HG02973 (cell line): Measurements from ENCODE around the gene CORO2B.

Experiments used
- ATAC-seq: cut with Tn5 transposase; IDR thresholded peaks from one replicate; pipeline ENCODE4 v1.9.1; 2021; ENCODE audit warnings: moderate library complexity; ENCODE audit not compliant: unreplicated experiment

Gene CORO2B

GRCh38 chr15:68572309-68572708 is 6.5 kb upstream of the CORO2B start:
- no peak for ATAC-seq

- no peak for ATAC-seq
Observed at GRCh38 chr15:68572921-68573320, 5.9 kb upstream of the CORO2B start.

- ATAC-seq = no peak
Observed at GRCh38 chr15:68574046-68574445, 4.7 kb upstream of the CORO2B start.

GRCh38 chr15:68574629-68575028 is 4.2 kb upstream of the CORO2B start:
- ATAC-seq = no peak

- ATAC-seq = no peak
Observed at GRCh38 chr15:68576235-68576892, 2.4 kb upstream of the CORO2B start.

- no peak for ATAC-seq
Observed at GRCh38 chr15:68578175-68578979, 416 bp upstream of the CORO2B start.

GRCh38 chr15:68580026-68580882 is 1.5 kb downstream of the CORO2B start:
- ATAC-seq = no peak

- ATAC-seq = no peak
Observed at GRCh38 chr15:68580883-68581155, 2.0 kb downstream of the CORO2B start.

GRCh38 chr15:68581725-68582124 is 2.9 kb downstream of the CORO2B start:
- no peak for ATAC-seq

- ATAC-seq = no peak
Observed at GRCh38 chr15:68582236-68582635, 3.4 kb downstream of the CORO2B start.

- no peak for ATAC-seq
Observed at GRCh38 chr15:68582864-68583263, 4.1 kb downstream of the CORO2B start.

- ATAC-seq = no peak
Observed at GRCh38 chr15:68583321-68583720, 4.5 kb downstream of the CORO2B start.

- no peak for ATAC-seq
Observed at GRCh38 chr15:68583936-68584755, 5.4 kb downstream of the CORO2B start.

GRCh38 chr15:68584756-68585573 is 6.2 kb downstream of the CORO2B start:
- ATAC-seq = no peak

- no peak for ATAC-seq
Observed at GRCh38 chr15:68585574-68586273, 6.9 kb downstream of the CORO2B start.

- ATAC-seq = no peak
Observed at GRCh38 chr15:68586274-68586961, 7.6 kb downstream of the CORO2B start.

- ATAC-seq = no peak
Observed at GRCh38 chr15:68587769-68588385, 9.1 kb downstream of the CORO2B start.

GRCh38 chr15:68589053-68589452 is 10.3 kb downstream of the CORO2B start:
- ATAC-seq = no peak
